Keratinocyte (primary cell): Measurements from ENCODE around the gene SLC25A24. TPM values are rescaled to one million over a fixed set of nuclear protein-coding genes. Genes with fewer than 3 reads are reported as not detected.
"Not testable (repeated sequence)": the region's sequence is repeated elsewhere in the genome, so short reads cannot be mapped to it uniquely, and the experiment has no call there.

Experiments
- DNase-seq: peaks from one replicate; pipeline ENCODE4 v3.0.0-alpha.2; 2011; ENCODE audit warnings: low read depth, missing footprints, low spot score
- FAIRE-seq: peaks from 2 replicates; lab custom pipeline; 2011; peaks lifted over from hg19 to GRCh38; lab: Jason Lieb, UNC
- H2AFZ ChIP-seq: 2 replicates; pipeline ENCODE4 v1.6.0; 2012; ENCODE audit warnings: low read length, control low read depth, inconsistent platforms; ENCODE audit not compliant: control insufficient read depth
- H3K27ac ChIP-seq: 2 replicates; pipeline ENCODE4 v1.5.1; 2011; ENCODE audit warnings: low read length; ENCODE audit not compliant: control insufficient read depth, insufficient read depth
- H3K27me3 ChIP-seq: 3 replicates; pipeline ENCODE4 v1.6.0; 2011; ENCODE audit warnings: low read length; ENCODE audit not compliant: control insufficient read depth, insufficient read depth; ENCODE audit errors: extremely low read depth
- H3K36me3 ChIP-seq, 2 experiments: 2 replicates in 1 of 2; 3 replicates in 1 of 2; pipeline ENCODE4 v1.5.1; 2011; ENCODE audit warnings: low read length in 2 of 2, mild to moderate bottlenecking in 1 of 2; ENCODE audit not compliant: control insufficient read depth in 2 of 2, insufficient read depth in 2 of 2; ENCODE audit errors: extremely low read depth in 1 of 2
- H3K4me1 ChIP-seq: 3 replicates; pipeline ENCODE4 v1.5.1; 2011; ENCODE audit warnings: low read length; ENCODE audit not compliant: control insufficient read depth, insufficient read depth; ENCODE audit errors: extremely low read depth
- H3K4me2 ChIP-seq: 3 replicates; pipeline ENCODE4 v1.6.0; 2011; ENCODE audit warnings: low read depth, low read length; ENCODE audit not compliant: control insufficient read depth, insufficient read depth; ENCODE audit errors: extremely low read depth
- H3K4me3 ChIP-seq, 3 experiments: fragments of 200-600 bp in 1 of 3; sonication (generic) in 1 of 3; 2 replicates in 2 of 3; 3 replicates in 1 of 3; pipeline ENCODE4 v1.5.1; 2011 to 2016; ENCODE audit warnings: low read length in 3 of 3, mild to moderate bottlenecking in 3 of 3, control low read depth in 2 of 3, inconsistent platforms in 1 of 3, low read depth in 1 of 3, mixed read lengths in 1 of 3, mixed run types in 1 of 3, moderate library complexity in 1 of 3; ENCODE audit not compliant: control insufficient read depth in 2 of 3, insufficient read depth in 2 of 3; ENCODE audit errors: extremely low read depth in 1 of 3
- H3K79me2 ChIP-seq: 2 replicates; pipeline ENCODE4 v1.6.0; 2012; ENCODE audit warnings: low read length; ENCODE audit not compliant: control insufficient read depth, insufficient read depth
- H3K9ac ChIP-seq: 3 replicates; pipeline ENCODE4 v1.6.0; 2011; ENCODE audit warnings: low read length; ENCODE audit not compliant: control insufficient read depth, insufficient read depth; ENCODE audit errors: extremely low read depth
- H3K9me1 ChIP-seq: 3 replicates; pipeline ENCODE4 v1.6.0; 2011; ENCODE audit warnings: low read length; ENCODE audit not compliant: control insufficient read depth, insufficient read depth; ENCODE audit errors: extremely low read depth
- H3K9me3 ChIP-seq: 2 replicates; pipeline ENCODE4 v1.5.1; 2012; ENCODE audit warnings: low read depth, low read length; ENCODE audit not compliant: control insufficient read depth
- H4K20me1 ChIP-seq: 3 replicates; pipeline ENCODE4 v1.6.0; 2011; ENCODE audit warnings: low read length; ENCODE audit not compliant: control insufficient read depth, insufficient read depth; ENCODE audit errors: extremely low read depth
- dilution Hi-C: fragments of 300-500 bp; cut with MboI; formaldehyde crosslinking; loops from one replicate; pipeline ENCODE4 v1.7.0; 2020; ENCODE audit warnings: low sequenced_read_pairs; ENCODE audit not compliant: extremely low pct_ligation_motif_present
- polyA plus RNA-seq, 5 experiments: library from polyadenylated mRNA; depleted of rRNA in 3 of 5; stranded (reverse) in 3 of 5; stranded (forward) in 1 of 5; unstranded in 1 of 5; fragments of >200 nt; gene quantifications; 1 replicate in 1 of 5; 2 replicates in 3 of 5; 3 replicates in 1 of 5; pipeline versions ENCODE4 v1.2.1 to v1.2.3, GENCODE V29; 2011 to 2012; ENCODE audit warnings: missing spikeins in 2 of 5, low read depth in 1 of 5, low replicate concordance in 1 of 5

Gene SLC25A24
- polyA plus RNA-seq, 1 donor (not counting 4 experiments of a cell fraction or from before 2014, with no cell fraction given): 58.9 TPM

GRCh38 chr1:108232183-108232582, 32.0 kb upstream of the SLC25A24 start:
- H3K9ac ChIP-seq, H3K27me3 ChIP-seq, DNase-seq, H3K9me1 ChIP-seq, H2AFZ ChIP-seq, dilution Hi-C loops, H3K4me2 ChIP-seq, H4K20me1 ChIP-seq, H3K9me3 ChIP-seq, FAIRE-seq, H3K79me2 ChIP-seq, H3K36me3 ChIP-seq, H3K4me1 ChIP-seq, H3K27ac ChIP-seq, H3K4me3 ChIP-seq: not testable (repeated sequence)

GRCh38 chr1:108229976-108230375, 29.8 kb upstream of the SLC25A24 start:
- FAIRE-seq, H3K9me1 ChIP-seq, dilution Hi-C loops, H3K4me3 ChIP-seq, H3K9ac ChIP-seq, H3K36me3 ChIP-seq, DNase-seq, H3K4me2 ChIP-seq, H3K27ac ChIP-seq, H3K9me3 ChIP-seq, H2AFZ ChIP-seq, H3K79me2 ChIP-seq, H4K20me1 ChIP-seq, H3K27me3 ChIP-seq, H3K4me1 ChIP-seq: not testable (repeated sequence)

GRCh38 chr1:108227772-108228171, 27.6 kb upstream of the SLC25A24 start:
- FAIRE-seq, H3K36me3 ChIP-seq, dilution Hi-C loops, H2AFZ ChIP-seq, H3K27me3 ChIP-seq, H3K27ac ChIP-seq, H3K79me2 ChIP-seq, H4K20me1 ChIP-seq, H3K4me1 ChIP-seq, H3K4me3 ChIP-seq, H3K9me1 ChIP-seq, H3K4me2 ChIP-seq, H3K9ac ChIP-seq, H3K9me3 ChIP-seq, DNase-seq: not testable (repeated sequence)

- FAIRE-seq, H3K79me2 ChIP-seq, H3K4me3 ChIP-seq, H3K9ac ChIP-seq, H3K9me1 ChIP-seq, H4K20me1 ChIP-seq, DNase-seq, H3K27me3 ChIP-seq, H2AFZ ChIP-seq, H3K27ac ChIP-seq, H3K4me1 ChIP-seq, H3K36me3 ChIP-seq, H3K4me2 ChIP-seq, dilution Hi-C loops, H3K9me3 ChIP-seq: not testable (repeated sequence)
These were observed 26.7 kb upstream of the SLC25A24 start for GRCh38 chr1:108226855-108227254.

GRCh38 chr1:108223226-108223625, 23.1 kb upstream of the SLC25A24 start:
- not testable (repeated sequence) for FAIRE-seq, H3K4me2 ChIP-seq

More at GRCh38 chr1:108223226-108223625, 23.1 kb upstream of the SLC25A24 start:
- H3K9me3 ChIP-seq, H3K27me3 ChIP-seq, H3K9me1 ChIP-seq, H3K4me1 ChIP-seq, dilution Hi-C loops, H2AFZ ChIP-seq, H3K36me3 ChIP-seq, H3K27ac ChIP-seq, H3K9ac ChIP-seq, H3K79me2 ChIP-seq, H4K20me1 ChIP-seq, DNase-seq, H3K4me3 ChIP-seq: not testable (repeated sequence)
